Endothelial cell (in vitro differentiated cells): Measurements from ENCODE around the gene TNFRSF8. TPM values are rescaled to one million over a fixed set of nuclear protein-coding genes. Genes with fewer than 3 reads are reported as not detected.

Source experiments
- DNase-seq: peaks from one replicate; pipeline ENCODE4 v3.0.0; 2021; ENCODE audit warnings: low spot score
- H3K27ac Mint-ChIP-seq: one replicate; pipeline ENCODE4 v1.8.0; 2021; ENCODE audit warnings: mixed read lengths, inconsistent platforms; ENCODE audit not compliant: unreplicated experiment
- H3K27me3 Mint-ChIP-seq: one replicate; pipeline ENCODE4 v1.8.0; 2021; ENCODE audit warnings: mild to moderate bottlenecking, moderate library complexity, mixed read lengths, inconsistent platforms; ENCODE audit not compliant: unreplicated experiment
- H3K36me3 Mint-ChIP-seq: one replicate; pipeline ENCODE4 v1.8.0; 2021; ENCODE audit warnings: mild to moderate bottlenecking, low read depth, mixed read lengths, inconsistent platforms; ENCODE audit not compliant: unreplicated experiment
- H3K4me1 Mint-ChIP-seq: one replicate; pipeline ENCODE4 v1.8.0; 2021; ENCODE audit warnings: mild to moderate bottlenecking, mixed read lengths, inconsistent platforms; ENCODE audit not compliant: unreplicated experiment
- H3K4me3 Mint-ChIP-seq: one replicate; pipeline ENCODE4 v1.8.0; 2021; ENCODE audit warnings: mild to moderate bottlenecking, mixed read lengths, inconsistent platforms; ENCODE audit not compliant: unreplicated experiment
- H3K9me3 Mint-ChIP-seq: one replicate; pipeline ENCODE4 v1.8.0; 2021; ENCODE audit warnings: mixed read lengths, inconsistent platforms; ENCODE audit not compliant: unreplicated experiment
- CTCF ChIP-seq: fragments of 200-600 bp; sonication (generic); IDR thresholded peaks from one replicate; pipeline ENCODE4 v1.5.0; 2021; ENCODE audit warnings: antibody characterized with exemption; ENCODE audit not compliant: unreplicated experiment
- total RNA-seq: library from RNA; stranded (reverse); fragmentation: NEBNext Ultra II Directional; extraction: Animal tissue kit (Norgen Biotek cat#: 25700); gene quantifications from one replicate; pipeline ENCODE4 v1.2.1, GENCODE V29; 2021; ENCODE audit not compliant: unreplicated experiment

The TNFRSF8 gene
- total RNA-seq, 1 donor from 2014 or later = 1.9 TPM

GRCh38 chr1:12135612-12136011 lies 72.5 kb downstream of the TNFRSF8 start:
- peaks cover 4% of the 10 kb centered on the region for H3K4me1 Mint-ChIP-seq
- H3K36me3 Mint-ChIP-seq = peaks cover 4% of the 10 kb centered on the region
- H3K27ac Mint-ChIP-seq = no peak overlapping the region
- H3K27me3 Mint-ChIP-seq = peaks cover 1% of the 10 kb centered on the region
- TF ChIP-seq CTCF = no peak
- DNase-seq = no peak
- no peaks in the 10 kb centered on the region for H3K9me3 Mint-ChIP-seq
- H3K4me3 Mint-ChIP-seq = no peak overlapping the region

GRCh38 chr1:12136916-12137610 lies 74.0 kb downstream of the TNFRSF8 start:
- TF ChIP-seq CTCF = no peak
- Mint-ChIP-seq H3K4me3 (no peak overlapping the region), H3K27ac (no peak overlapping the region), H3K4me1 (peaks cover 4% of the 10 kb centered on the region), H3K27me3 (peaks cover 1% of the 10 kb centered on the region), H3K9me3 (no peaks in the 10 kb centered on the region), H3K36me3 (peaks cover 4% of the 10 kb centered on the region)
- no peak for DNase-seq

GRCh38 chr1:12138196-12139168 lies 75.4 kb downstream of the TNFRSF8 start:
- DNase-seq = no peak
- no peak overlapping the region for H3K4me3 Mint-ChIP-seq
- H3K4me1 Mint-ChIP-seq = peaks cover 6% of the 10 kb centered on the region
- peaks cover 4% of the 10 kb centered on the region for H3K36me3 Mint-ChIP-seq
- no peak for TF ChIP-seq CTCF
- peaks cover 1% of the 10 kb centered on the region for H3K27me3 Mint-ChIP-seq
- no peak overlapping the region for H3K27ac Mint-ChIP-seq
- H3K9me3 Mint-ChIP-seq = no peaks in the 10 kb centered on the region

GRCh38 chr1:12140016-12140415 lies 76.9 kb downstream of the TNFRSF8 start:
- DNase-seq = no peak
- H3K4me3 Mint-ChIP-seq = no peak overlapping the region
- H3K9me3 Mint-ChIP-seq = no peaks in the 10 kb centered on the region
- no peak overlapping the region for H3K27ac Mint-ChIP-seq
- peaks cover 13% of the 10 kb centered on the region for H3K4me1 Mint-ChIP-seq
- peaks cover 4% of the 10 kb centered on the region for H3K36me3 Mint-ChIP-seq
- TF ChIP-seq CTCF = no peak
- peaks cover 1% of the 10 kb centered on the region for H3K27me3 Mint-ChIP-seq
